SKM-1 (cell line): Measurements from ENCODE around the gene CRB1.
"Not testable (repeated sequence)": the region's sequence is repeated elsewhere in the genome, so short reads cannot be mapped to it uniquely, and the experiment has no call there.

ENCODE experiments used
- DNase-seq: peaks from one replicate; lab custom pipeline; 2025; ENCODE audit not compliant: unreplicated experiment; lab: John Stamatoyannopoulos, UW

Gene CRB1

GRCh38 chr1:197453376-197454058 is 185.5 kb downstream of the CRB1 start:
- DNase-seq = no peak

- DNase-seq = no peak
Observed at GRCh38 chr1:197462539-197462938, 194.5 kb downstream of the CRB1 start.

- no peak for DNase-seq
Observed at GRCh38 chr1:197463142-197463541, 195.1 kb downstream of the CRB1 start.

GRCh38 chr1:197464044-197464443 is 196.0 kb downstream of the CRB1 start:
- DNase-seq = no peak

GRCh38 chr1:197465528-197466327 is 197.7 kb downstream of the CRB1 start:
- DNase-seq = no peak

GRCh38 chr1:197466813-197467212 is 198.8 kb downstream of the CRB1 start:
- no peak for DNase-seq

GRCh38 chr1:197467881-197468280 is 199.8 kb downstream of the CRB1 start:
- DNase-seq = no peak

GRCh38 chr1:197468543-197469175 is 200.6 kb downstream of the CRB1 start:
- no peak for DNase-seq

GRCh38 chr1:197469620-197470210 is 201.7 kb downstream of the CRB1 start:
- DNase-seq = peak; percentile 50

- DNase-seq = no peak
Observed at GRCh38 chr1:197470330-197470729, 202.3 kb downstream of the CRB1 start.

GRCh38 chr1:197471248-197471985 is 203.4 kb downstream of the CRB1 start:
- no peak for DNase-seq

- DNase-seq = no peak
Observed at GRCh38 chr1:197472141-197472540, 204.1 kb downstream of the CRB1 start.

GRCh38 chr1:197480446-197480845 is 212.4 kb downstream of the CRB1 start:
- no peak for DNase-seq

- no peak for DNase-seq
Observed at GRCh38 chr1:197481101-197481500, 213.0 kb downstream of the CRB1 start.

GRCh38 chr1:197485790-197486189 is 217.7 kb downstream of the CRB1 start:
- no peak for DNase-seq

- DNase-seq = no peak
Observed at GRCh38 chr1:197486946-197487345, 218.9 kb downstream of the CRB1 start.

- DNase-seq = not testable (repeated sequence)
Observed at GRCh38 chr1:197491505-197491904, 223.5 kb downstream of the CRB1 start.

- no peak for DNase-seq
Observed at GRCh38 chr1:197496722-197497121, 228.7 kb downstream of the CRB1 start.

- no peak for DNase-seq
Observed at GRCh38 chr1:197510691-197511378, 242.8 kb downstream of the CRB1 start.

GRCh38 chr1:197515421-197515820 is 247.4 kb downstream of the CRB1 start:
- DNase-seq = no peak
